GM12878 (cell line): ENCODE measurements around the gene POU5F1. TPM values are rescaled to one million over a fixed set of nuclear protein-coding genes. Genes with fewer than 3 reads are reported as not detected.

Source experiments
- ATF3 ChIP-seq: IDR thresholded peaks from 2 replicates; pipeline ENCODE4 v1.6.1; 2011; ENCODE audit warnings: low read depth, mild to moderate bottlenecking, low read length, moderate library complexity, borderline replicate concordance; ENCODE audit errors: extremely low read depth
- E4F1 ChIP-seq: fragments of 450-650 bp; IDR thresholded peaks from 2 replicates; pipeline ENCODE4 v1.6.1; 2018; ENCODE audit warnings: borderline replicate concordance, mild to moderate bottlenecking; ENCODE audit not compliant: partially characterized antibody
- IRF3 ChIP-seq: fragments of 450-650 bp; IDR thresholded peaks from 2 replicates; pipeline ENCODE4 v1.6.1; 2014; ENCODE audit warnings: mild to moderate bottlenecking
- MEF2A ChIP-seq: IDR thresholded peaks from 2 replicates; pipeline ENCODE4 v1.6.1; 2011; ENCODE audit warnings: low read depth, mild to moderate bottlenecking, low read length, moderate library complexity; ENCODE audit not compliant: insufficient read depth
- NFYB ChIP-seq: IDR thresholded peaks from 2 replicates; pipeline ENCODE4 v1.6.1; 2011; ENCODE audit warnings: low read depth, mild to moderate bottlenecking, low read length, improper control_type of control experiment, moderate library complexity; ENCODE audit not compliant: insufficient read depth
- NR2C2 ChIP-seq: IDR thresholded peaks from 2 replicates; pipeline ENCODE4 v1.6.1; 2011; ENCODE audit warnings: borderline replicate concordance, low read depth; ENCODE audit not compliant: control insufficient read depth, insufficient read length
- POLR2AphosphoS5 ChIP-seq: IDR thresholded peaks from 2 replicates; pipeline ENCODE4 v1.6.1; 2011; ENCODE audit warnings: mild to moderate bottlenecking, low read length, inconsistent platforms
- RB1 ChIP-seq: fragments of 450-650 bp; formaldehyde crosslinking; IDR thresholded peaks from 2 replicates; pipeline ENCODE4 v1.6.1; 2017; ENCODE audit warnings: mild to moderate bottlenecking, borderline replicate concordance
- SMAD5 ChIP-seq: IDR thresholded peaks from 2 replicates; pipeline ENCODE4 v1.6.1; 2016; ENCODE audit warnings: antibody characterized with exemption, low read depth
- SP1 ChIP-seq: IDR thresholded peaks from one replicate; pipeline ENCODE4 v1.6.1; 2011; ENCODE audit warnings: low read depth, low read length
- STAT3 ChIP-seq: IDR thresholded peaks from 2 replicates; pipeline ENCODE4 v1.6.1; 2011; ENCODE audit warnings: low read depth, low read length, improper control_type of control experiment
- SUPT20H ChIP-seq: IDR thresholded peaks from 2 replicates; pipeline ENCODE4 v1.6.1; 2011; ENCODE audit warnings: low read depth, mild to moderate bottlenecking, low read length, moderate library complexity, borderline replicate concordance; ENCODE audit not compliant: control insufficient read depth
- TAF1 ChIP-seq: IDR thresholded peaks from 2 replicates; pipeline ENCODE4 v1.6.1; 2011; ENCODE audit warnings: mild to moderate bottlenecking, low read depth, low read length, borderline replicate concordance
- WRNIP1 ChIP-seq: IDR thresholded peaks from 2 replicates; pipeline ENCODE4 v1.6.1; 2011; ENCODE audit warnings: low read depth, low read length, improper control_type of control experiment, borderline replicate concordance
- YBX1 ChIP-seq: fragments of 450-650 bp; IDR thresholded peaks from 2 replicates; pipeline ENCODE4 v1.6.1; 2016; ENCODE audit warnings: antibody characterized with exemption
- ZNF592 ChIP-seq: fragments of 450-650 bp; IDR thresholded peaks from 2 replicates; pipeline ENCODE4 v1.6.1; 2017; ENCODE audit warnings: mild to moderate bottlenecking, moderate library complexity
- ZNF687 ChIP-seq: fragments of 450-650 bp; IDR thresholded peaks from 2 replicates; pipeline ENCODE4 v1.6.1; 2017; ENCODE audit warnings: mild to moderate bottlenecking, moderate library complexity
- polyA plus RNA-seq, 11 experiments: library from polyadenylated mRNA; depleted of rRNA in 4 of 11; unstranded in 6 of 11; stranded (reverse) in 5 of 11; fragments of >200 nt; fragmentation: Nextera tagmentation in 4 of 11; fragmentation: Illumina TruSeq in 1 of 11; extraction: Ambion mirVana in 4 of 11; extraction: Trizol in 1 of 11; gene quantifications; 1 replicate in 1 of 11; 2 replicates in 10 of 11; pipeline versions ENCODE4 v1.2.1 to v1.2.3, GENCODE V29; 2011 to 2016; ENCODE audit warnings: inconsistent platforms in 2 of 11, missing spikeins in 2 of 11, low read depth in 1 of 11
- total RNA-seq, 4 experiments: library from RNA; depleted of rRNA in 3 of 4; stranded (reverse); fragments of >200 nt in 3 of 4; fragmentation: Illumina TruSeq in 1 of 4; extraction: Trizol in 1 of 4; gene quantifications; 2 replicates each; pipeline versions ENCODE4 v1.2.1 to v1.2.3, GENCODE V29; 2013 to 2021

The POU5F1 gene
- total and polyA plus RNA-seq, 10 of the 15 experiments (the other 5 are each of a cell fraction or from before 2014, with no cell fraction given), result 1.4 to 5.5 (median 3.2) TPM

- TF ChIP-seq E4F1 (peak; percentile 39), ZNF687 (no peak), TAF1 (peak; percentile 43; the same call in 1 of the 2 replicates), MEF2A (no peak), NFYB (peak; percentile 99), NR2C2 (no peak), STAT3 (no peak), SP1 (peak; percentile 99), ZNF592 (no peak), RB1 (peak; percentile 100), IRF3 (peak; percentile 96), WRNIP1 (no peak), POLR2AphosphoS5 (0 out of 2 replicates have a peak, but pooled peaks have one; percentile 31), SUPT20H (no peak), ATF3 (no peak), SMAD5 (no peak), YBX1 (no peak)
These were observed 12.2 kb downstream of the POU5F1 start, which contains the start of gene TCF19 (continued) for GRCh38 chr6:31158140-31158862.
